DOHH2 (cell line): ENCODE data around the gene OCA2.

Experiments used
- H3F3A ChIP-seq: fragments of 200-600 bp; sonication (generic), shearing (Covaris generic); 2 replicates; pipeline ENCODE4 v1.6.0; 2016; ENCODE audit warnings: antibody characterized with exemption, mild to moderate bottlenecking; ENCODE audit not compliant: control insufficient read depth, insufficient read depth
- H3K27ac ChIP-seq: fragments of 200-600 bp; sonication (generic); 2 replicates; pipeline ENCODE4 v1.5.1; 2014; ENCODE audit warnings: low read depth, mild to moderate bottlenecking, low read length, moderate library complexity
- H3K27me3 ChIP-seq: fragments of 200-600 bp; sonication (generic); 2 replicates; pipeline ENCODE4 v1.6.1; 2014; ENCODE audit warnings: mild to moderate bottlenecking, low read length, mixed read lengths; ENCODE audit not compliant: control insufficient read depth
- H3K36me3 ChIP-seq: fragments of 200-600 bp; sonication (generic); 2 replicates; pipeline ENCODE4 v1.6.1; 2014; ENCODE audit warnings: mild to moderate bottlenecking, low read length, moderate library complexity, mixed read lengths; ENCODE audit not compliant: control insufficient read depth
- H3K4me1 ChIP-seq: fragments of 200-600 bp; sonication (generic); 2 replicates; pipeline ENCODE4 v1.6.1; 2014; ENCODE audit warnings: mild to moderate bottlenecking, low read length, mixed read lengths; ENCODE audit not compliant: control insufficient read depth
- H3K4me2 ChIP-seq: fragments of 200-600 bp; sonication (generic); 2 replicates; pipeline ENCODE4 v1.6.0; 2014; ENCODE audit warnings: mild to moderate bottlenecking, low read length, moderate library complexity
- H3K4me3 ChIP-seq: fragments of 200-600 bp; sonication (generic); 2 replicates; pipeline ENCODE4 v1.5.1; 2014; ENCODE audit warnings: mild to moderate bottlenecking, low read length, mixed read lengths
- H3K79me2 ChIP-seq: fragments of 200-600 bp; sonication (generic); 2 replicates; pipeline ENCODE4 v1.6.1; 2014; ENCODE audit warnings: mild to moderate bottlenecking, low read length, mixed read lengths; ENCODE audit not compliant: control insufficient read depth
- H3K9me2 ChIP-seq: fragments of 200-600 bp; sonication (generic); replicated peaks from 2 replicates; pipeline ENCODE4 v1.6.1; 2014; ENCODE audit warnings: mild to moderate bottlenecking, low read length, mixed read lengths; ENCODE audit not compliant: control insufficient read depth
- H3K9me3 ChIP-seq: fragments of 200-600 bp; sonication (generic); 2 replicates; pipeline ENCODE4 v1.6.1; 2014; ENCODE audit warnings: antibody characterized with exemption, low read length, mixed read lengths; ENCODE audit not compliant: control insufficient read depth, insufficient read depth
- H4K20me1 ChIP-seq: fragments of 200-600 bp; sonication (generic); 2 replicates; pipeline ENCODE4 v1.6.0; 2014; ENCODE audit warnings: low read depth, mild to moderate bottlenecking, antibody characterized with exemption, low read length, moderate library complexity; ENCODE audit not compliant: control insufficient read depth, insufficient read depth
- CTCF ChIP-seq: fragments of 200-600 bp; sonication (generic); IDR thresholded peaks from one replicate; pipeline ENCODE4 v1.5.1; 2014; ENCODE audit warnings: antibody characterized with exemption, mild to moderate bottlenecking, low read depth, low read length; ENCODE audit not compliant: poor library complexity, severe bottlenecking
- EZH2phosphoT487 ChIP-seq: fragments of 200-600 bp; sonication (generic); IDR thresholded peaks from 2 replicates; pipeline ENCODE4 v1.6.1; 2017; ENCODE audit warnings: borderline replicate concordance, mild to moderate bottlenecking, antibody characterized with exemption, low read length, moderate library complexity, mixed read lengths

The OCA2 gene

GRCh38 chr15:27804569-27805260, 294.4 kb downstream of the OCA2 start:
- Histone ChIP-seq H3F3A (no peaks in the 10 kb centered on the region), H3K9me3 (peaks cover 21% of the 10 kb centered on the region), H4K20me1 (no peaks in the 10 kb centered on the region), H3K4me1 (no peaks in the 10 kb centered on the region), H3K4me3 (no peak overlapping the region), H3K79me2 (no peaks in the 10 kb centered on the region), H3K27ac (no peak overlapping the region), H3K36me3 (no peaks in the 10 kb centered on the region), H3K27me3 (no peaks in the 10 kb centered on the region), H3K4me2 (no peak overlapping the region), H3K9me2 (no peaks in the 10 kb centered on the region)
- TF ChIP-seq EZH2phosphoT487 (no peak), CTCF (no peak)

GRCh38 chr15:27798807-27799206, 300.3 kb downstream of the OCA2 start:
- no peaks in the 10 kb centered on the region for H3K36me3 ChIP-seq
- no peak overlapping the region for H3K4me2 ChIP-seq
- TF ChIP-seq EZH2phosphoT487 (no peak), CTCF (no peak)
- H3K9me2 ChIP-seq, result no peaks in the 10 kb centered on the region
- H3K79me2 ChIP-seq, result no peaks in the 10 kb centered on the region
- H4K20me1 ChIP-seq, result no peaks in the 10 kb centered on the region
- peaks cover 15% of the 10 kb centered on the region for H3K9me3 ChIP-seq
- H3F3A ChIP-seq, result no peaks in the 10 kb centered on the region
- no peak overlapping the region for H3K27ac ChIP-seq
- H3K4me1 ChIP-seq, result no peaks in the 10 kb centered on the region
- H3K4me3 ChIP-seq, result no peak overlapping the region
- no peaks in the 10 kb centered on the region for H3K27me3 ChIP-seq

- Histone ChIP-seq H3K27ac (no peak overlapping the region), H3K36me3 (no peaks in the 10 kb centered on the region), H3K9me3 (peaks cover 14% of the 10 kb centered on the region; the same call in 1 of the 2 replicates), H3F3A (no peaks in the 10 kb centered on the region), H3K4me1 (no peaks in the 10 kb centered on the region), H3K79me2 (no peaks in the 10 kb centered on the region), H3K4me3 (no peak overlapping the region), H3K27me3 (no peaks in the 10 kb centered on the region), H3K9me2 (no peaks in the 10 kb centered on the region), H4K20me1 (no peaks in the 10 kb centered on the region), H3K4me2 (no peak overlapping the region)
- TF ChIP-seq CTCF (no peak), EZH2phosphoT487 (no peak)
Observed at GRCh38 chr15:27797765-27798164, 301.4 kb downstream of the OCA2 start.
